HCT116 (cell line): Measurements from ENCODE around the gene SH3BP4. TPM values are rescaled to one million over a fixed set of nuclear protein-coding genes. Genes with fewer than 3 reads are reported as not detected.

ENCODE experiments used
- ATAC-seq: fragments of 200-7000 bp; cut with Tn5 transposase; 2 replicates; pipeline ENCODE4 v1.9.1; 2020; ENCODE audit warnings: mild to moderate bottlenecking, moderate library complexity
- BruUV-seq: library from RNA; stranded (reverse); fragments of 400-500 nt; replicated peaks from 2 replicates; lab custom pipeline; 2021; lab: Mats Ljungman, UMichigan
- CTCF ChIA-PET: fragments of 300-600 bp; sonication (Branson Sonifier 250); formaldehyde crosslinking; loops from one replicate; lab custom pipeline; 2021; ENCODE audit warnings: antibody characterized with exemption; lab: Charles Lee
- POLR2A ChIA-PET: fragments of 300-600, 350-600 bp; sonication (Branson Sonifier 250); formaldehyde crosslinking; loops from one replicate; lab custom pipeline; 2021; ENCODE audit warnings: antibody characterized with exemption; lab: Charles Lee
- RAD21 ChIA-PET, 2 experiments: fragments of 300-600 bp; sonication (Branson Sonifier 250); formaldehyde crosslinking; loops; one replicate each; lab custom pipeline; 2023; ENCODE audit warnings: low total read pairs in 2 of 2; ENCODE audit not compliant: uncharacterized antibody in 2 of 2, unreplicated experiment in 2 of 2, low non-redundant PET in 1 of 2; lab: Charles Lee
- DNase-seq: peaks from one replicate; pipeline ENCODE4 v3.0.0-alpha.2; 2010; ENCODE audit warnings: low read depth, low spot score
- H2AFZ ChIP-seq: fragments of 200-600 bp; shearing (Covaris generic), sonication (generic); 2 replicates; pipeline ENCODE4 v1.6.1; 2017; ENCODE audit warnings: low read depth, mixed run types, mixed read lengths, antibody characterized with exemption, low read length; ENCODE audit not compliant: poor library complexity, severe bottlenecking
- H3K27ac ChIP-seq: 2 replicates; pipeline ENCODE4 v1.5.1; 2012; ENCODE audit warnings: low read depth, low read length
- H3K27me3 ChIP-seq: fragments of 200-600 bp; sonication (generic); 2 replicates; pipeline ENCODE4 v1.6.1; 2016; ENCODE audit warnings: mixed run types, low read length, mixed read lengths; ENCODE audit not compliant: insufficient read depth
- H3K36me3 ChIP-seq, 2 experiments: fragments of 200-500 bp in 1 of 2; fragments of 200-600 bp in 1 of 2; sonication (Bioruptor generic) in 1 of 2; sonication (generic) in 1 of 2; 2 replicates each; pipeline versions ENCODE4 v1.5.1 to v1.6.1; 2014 to 2016; ENCODE audit warnings: low read length in 2 of 2, inconsistent platforms in 1 of 2, mixed read lengths in 1 of 2, mixed run types in 1 of 2; ENCODE audit not compliant: insufficient read depth in 2 of 2, control insufficient read depth in 1 of 2
- H3K4me1 ChIP-seq, 2 experiments: fragments of 200-600 bp in 1 of 2; sonication (generic) in 1 of 2; 2 replicates each; pipeline versions ENCODE4 v1.5.1 to v1.6.1; 2012 to 2017; ENCODE audit warnings: low read length in 2 of 2, inconsistent platforms in 1 of 2, mild to moderate bottlenecking in 1 of 2, mixed read lengths in 1 of 2, mixed run types in 1 of 2, moderate library complexity in 1 of 2; ENCODE audit not compliant: insufficient read depth in 2 of 2, control insufficient read depth in 1 of 2
- H3K4me2 ChIP-seq: fragments of 200-600 bp; sonication (generic); 2 replicates; pipeline ENCODE4 v1.6.1; 2017; ENCODE audit warnings: mixed run types, low read length, mixed read lengths
- H3K4me3 ChIP-seq, 2 experiments: fragments of 200-600 bp in 1 of 2; sonication (generic) in 1 of 2; replicated peaks in 1 of 2; 2 replicates each; pipeline ENCODE4 v1.5.1; 2011 to 2016; ENCODE audit warnings: low read length in 2 of 2, control low read depth in 1 of 2, low read depth in 1 of 2, mild to moderate bottlenecking in 1 of 2, mixed read lengths in 1 of 2, mixed run types in 1 of 2
- H3K79me2 ChIP-seq: fragments of 200-600 bp; sonication (generic); 2 replicates; pipeline ENCODE4 v1.6.1; 2017; ENCODE audit warnings: mild to moderate bottlenecking, mixed run types, low read length, moderate library complexity, mixed read lengths; ENCODE audit not compliant: insufficient read depth
- H3K9ac ChIP-seq: fragments of 200-600 bp; sonication (generic); 2 replicates; pipeline ENCODE4 v1.6.1; 2016; ENCODE audit warnings: low read length, mixed read lengths
- H3K9me2 ChIP-seq: fragments of 200-600 bp; sonication (generic), shearing (Covaris generic); 2 replicates; pipeline ENCODE4 v1.6.1; 2017; ENCODE audit warnings: mixed run types, mild to moderate bottlenecking, moderate library complexity; ENCODE audit not compliant: insufficient read depth
- H3K9me3 ChIP-seq, 2 experiments: fragments of 200-500 bp in 1 of 2; fragments of 200-600 bp in 1 of 2; sonication (Bioruptor generic) in 1 of 2; sonication (generic) in 1 of 2; 2 replicates each; pipeline ENCODE4 v1.6.1; 2014 to 2017; ENCODE audit warnings: low read length in 2 of 2, mixed read lengths in 2 of 2, inconsistent platforms in 1 of 2, low read depth in 1 of 2, mild to moderate bottlenecking in 1 of 2, mixed run types in 1 of 2, moderate library complexity in 1 of 2; ENCODE audit not compliant: control insufficient read depth in 1 of 2, insufficient read depth in 1 of 2
- H4K20me1 ChIP-seq: fragments of 200-600 bp; sonication (generic), shearing (Covaris generic); 2 replicates; pipeline ENCODE4 v1.6.1; 2017; ENCODE audit warnings: mixed run types, mild to moderate bottlenecking, moderate library complexity; ENCODE audit not compliant: insufficient read depth
- CBX3 ChIP-seq: IDR thresholded peaks from 2 replicates; pipeline ENCODE4 v1.6.1; 2012; ENCODE audit warnings: low read depth
- CEBPB ChIP-seq: IDR thresholded peaks from 2 replicates; pipeline ENCODE4 v1.6.1; 2012; ENCODE audit warnings: low read depth
- EGR1 ChIP-seq: IDR thresholded peaks from 2 replicates; pipeline ENCODE4 v1.6.1; 2012; ENCODE audit warnings: low read depth
- ELF1 ChIP-seq: IDR thresholded peaks from 2 replicates; pipeline ENCODE4 v1.6.1; 2012; ENCODE audit warnings: low read depth, borderline replicate concordance
- EZH2 ChIP-seq: fragments of 200-600 bp; sonication (generic); IDR thresholded peaks from 2 replicates; pipeline ENCODE4 v1.6.1; 2017; ENCODE audit warnings: antibody characterized with exemption, mixed run types
- EZH2phosphoT487 ChIP-seq: fragments of 200-600 bp; IDR thresholded peaks from 2 replicates; pipeline ENCODE4 v1.6.1; 2018; ENCODE audit warnings: antibody characterized with exemption, borderline replicate concordance
- FOSL1 ChIP-seq: IDR thresholded peaks from 2 replicates; pipeline ENCODE4 v1.6.1; 2012; ENCODE audit warnings: low read depth
- JUND ChIP-seq: IDR thresholded peaks from 2 replicates; pipeline ENCODE4 v1.6.1; 2012
- POLR2A ChIP-seq: IDR thresholded peaks from 2 replicates; pipeline ENCODE4 v1.7.0; 2011; ENCODE audit warnings: borderline replicate concordance; ENCODE audit not compliant: insufficient read depth, insufficient read length; ENCODE audit errors: extremely low read depth
- POLR2AphosphoS5 ChIP-seq: IDR thresholded peaks from 2 replicates; pipeline ENCODE4 v1.6.1; 2011; ENCODE audit warnings: mild to moderate bottlenecking, low read depth, low read length, moderate library complexity
- RAD21 ChIP-seq: IDR thresholded peaks from 2 replicates; pipeline ENCODE4 v1.6.1; 2012; ENCODE audit warnings: low read depth, mild to moderate bottlenecking
- SIN3A ChIP-seq: IDR thresholded peaks from 2 replicates; pipeline ENCODE4 v1.6.1; 2012; ENCODE audit warnings: low read depth
- SRF ChIP-seq: IDR thresholded peaks from 2 replicates; pipeline ENCODE4 v1.6.1; 2012; ENCODE audit warnings: low read depth
- YY1 ChIP-seq: IDR thresholded peaks from 2 replicates; pipeline ENCODE4 v1.6.1; 2011; ENCODE audit warnings: low read length, low read depth, moderate library complexity, mild to moderate bottlenecking; ENCODE audit not compliant: insufficient replicate concordance; ENCODE audit errors: extremely low read depth
- ZFX ChIP-seq: fragments of 450-650 bp; IDR thresholded peaks from 2 replicates; pipeline ENCODE4 v1.6.1; 2017
- intact Hi-C: fragments of 100-400 bp; cut with micrococcal nuclease; formaldehyde crosslinking; loops from 2 replicates; pipeline ENCODE4 v1.10.0; 2022
- total RNA-seq: library from RNA; stranded (reverse); gene quantifications from one replicate; pipeline ENCODE4 v1.2.1, GENCODE V29; 2021; ENCODE audit not compliant: unreplicated experiment
- TF ChIP-seq, protein P1 (sequence below): IDR thresholded peaks from 2 replicates; pipeline ENCODE4 v1.6.1; 2012; ENCODE audit warnings: low read depth
- TF ChIP-seq, protein P2 (sequence below): IDR thresholded peaks from 2 replicates; pipeline ENCODE4 v1.6.1; 2012
- TF ChIP-seq, protein P3 (sequence below), 3 experiments: fragments of 200-600 bp in 1 of 3; sonication (generic) in 1 of 3; IDR thresholded peaks in 2 of 3; conservative IDR thresholded peaks in 1 of 3; 2 replicates each; pipeline ENCODE4 v1.5.1; 2012 to 2017; ENCODE audit warnings: low read depth in 2 of 3, low read length in 2 of 3, antibody characterized with exemption in 1 of 3, borderline replicate concordance in 1 of 3, control low read depth in 1 of 3, mild to moderate bottlenecking in 1 of 3, mixed read lengths in 1 of 3, mixed run types in 1 of 3, moderate library complexity in 1 of 3; ENCODE audit not compliant: insufficient read depth in 1 of 3
- TF ChIP-seq, protein P4 (sequence below): IDR thresholded peaks from 2 replicates; pipeline ENCODE4 v1.6.1; 2012
- TF ChIP-seq, protein P5 (sequence below): IDR thresholded peaks from 2 replicates; pipeline ENCODE4 v1.6.1; 2011; ENCODE audit warnings: mild to moderate bottlenecking, low read length, moderate library complexity; ENCODE audit not compliant: insufficient replicate concordance; ENCODE audit errors: extremely low read depth

SH3BP4 gene
- total RNA-seq, 1 experiment from 2014 or later, result 32.9 TPM

DNA sequence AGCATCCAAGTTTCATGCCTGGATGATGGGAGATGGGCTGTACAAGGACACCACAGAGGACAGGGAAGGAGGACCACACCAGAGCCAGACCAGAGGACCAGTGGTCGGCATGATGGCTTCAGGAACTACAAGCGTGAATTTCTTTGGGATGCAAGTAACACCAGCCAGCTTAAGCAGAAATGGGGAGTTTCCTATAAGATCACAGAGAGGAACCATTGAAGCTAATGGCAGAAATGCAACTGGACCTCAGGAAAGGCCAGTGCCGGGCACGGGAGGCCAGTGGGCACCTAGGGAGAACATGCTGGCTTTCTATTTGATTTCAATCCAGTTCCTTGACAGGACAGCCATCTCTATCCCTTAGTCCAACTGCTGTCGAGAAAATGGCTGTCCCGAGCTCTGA lies 145.4 kb downstream of the SH3BP4 start:
- no peak overlapping the region for H3K4me2 ChIP-seq
- no peak overlapping the region for H2AFZ ChIP-seq
- BruUV-seq, result no TSS peak
- CTCF ChIA-PET, result no interaction called here
- no peaks in the 10 kb centered on the region for H4K20me1 ChIP-seq
- POLR2A ChIA-PET, result no interaction called here
- RAD21 ChIA-PET, result no interaction called here
- H3K36me3 ChIP-seq, result no peaks in the 10 kb centered on the region
- DNase-seq (no peak), ATAC-seq (no peak)
- no peak overlapping the region for H3K4me3 ChIP-seq
- H3K9ac ChIP-seq, result no peak overlapping the region
- no peaks in the 10 kb centered on the region for H3K9me3 ChIP-seq
- H3K9me2 ChIP-seq, result no peaks in the 10 kb centered on the region
- no peaks in the 10 kb centered on the region for H3K79me2 ChIP-seq
- intact Hi-C loops, result no loop called here
- H3K27ac ChIP-seq, result no peak overlapping the region
- H3K4me1 ChIP-seq, result no peaks in the 10 kb centered on the region
- no peak for TF ChIP-seq POLR2AphosphoS5
- TF ChIP-seq JUND, result no peak
- TF ChIP-seq FOSL1, result no peak
- TF ChIP-seq, protein P1, sequence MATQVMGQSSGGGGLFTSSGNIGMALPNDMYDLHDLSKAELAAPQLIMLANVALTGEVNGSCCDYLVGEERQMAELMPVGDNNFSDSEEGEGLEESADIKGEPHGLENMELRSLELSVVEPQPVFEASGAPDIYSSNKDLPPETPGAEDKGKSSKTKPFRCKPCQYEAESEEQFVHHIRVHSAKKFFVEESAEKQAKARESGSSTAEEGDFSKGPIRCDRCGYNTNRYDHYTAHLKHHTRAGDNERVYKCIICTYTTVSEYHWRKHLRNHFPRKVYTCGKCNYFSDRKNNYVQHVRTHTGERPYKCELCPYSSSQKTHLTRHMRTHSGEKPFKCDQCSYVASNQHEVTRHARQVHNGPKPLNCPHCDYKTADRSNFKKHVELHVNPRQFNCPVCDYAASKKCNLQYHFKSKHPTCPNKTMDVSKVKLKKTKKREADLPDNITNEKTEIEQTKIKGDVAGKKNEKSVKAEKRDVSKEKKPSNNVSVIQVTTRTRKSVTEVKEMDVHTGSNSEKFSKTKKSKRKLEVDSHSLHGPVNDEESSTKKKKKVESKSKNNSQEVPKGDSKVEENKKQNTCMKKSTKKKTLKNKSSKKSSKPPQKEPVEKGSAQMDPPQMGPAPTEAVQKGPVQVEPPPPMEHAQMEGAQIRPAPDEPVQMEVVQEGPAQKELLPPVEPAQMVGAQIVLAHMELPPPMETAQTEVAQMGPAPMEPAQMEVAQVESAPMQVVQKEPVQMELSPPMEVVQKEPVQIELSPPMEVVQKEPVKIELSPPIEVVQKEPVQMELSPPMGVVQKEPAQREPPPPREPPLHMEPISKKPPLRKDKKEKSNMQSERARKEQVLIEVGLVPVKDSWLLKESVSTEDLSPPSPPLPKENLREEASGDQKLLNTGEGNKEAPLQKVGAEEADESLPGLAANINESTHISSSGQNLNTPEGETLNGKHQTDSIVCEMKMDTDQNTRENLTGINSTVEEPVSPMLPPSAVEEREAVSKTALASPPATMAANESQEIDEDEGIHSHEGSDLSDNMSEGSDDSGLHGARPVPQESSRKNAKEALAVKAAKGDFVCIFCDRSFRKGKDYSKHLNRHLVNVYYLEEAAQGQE, result no peak
- TF ChIP-seq CEBPB, result no peak
- TF ChIP-seq, protein P2, sequence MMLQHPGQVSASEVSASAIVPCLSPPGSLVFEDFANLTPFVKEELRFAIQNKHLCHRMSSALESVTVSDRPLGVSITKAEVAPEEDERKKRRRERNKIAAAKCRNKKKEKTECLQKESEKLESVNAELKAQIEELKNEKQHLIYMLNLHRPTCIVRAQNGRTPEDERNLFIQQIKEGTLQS, result no peak
- no peak for TF ChIP-seq SIN3A
- no peak for TF ChIP-seq RAD21
- TF ChIP-seq, protein P3, sequence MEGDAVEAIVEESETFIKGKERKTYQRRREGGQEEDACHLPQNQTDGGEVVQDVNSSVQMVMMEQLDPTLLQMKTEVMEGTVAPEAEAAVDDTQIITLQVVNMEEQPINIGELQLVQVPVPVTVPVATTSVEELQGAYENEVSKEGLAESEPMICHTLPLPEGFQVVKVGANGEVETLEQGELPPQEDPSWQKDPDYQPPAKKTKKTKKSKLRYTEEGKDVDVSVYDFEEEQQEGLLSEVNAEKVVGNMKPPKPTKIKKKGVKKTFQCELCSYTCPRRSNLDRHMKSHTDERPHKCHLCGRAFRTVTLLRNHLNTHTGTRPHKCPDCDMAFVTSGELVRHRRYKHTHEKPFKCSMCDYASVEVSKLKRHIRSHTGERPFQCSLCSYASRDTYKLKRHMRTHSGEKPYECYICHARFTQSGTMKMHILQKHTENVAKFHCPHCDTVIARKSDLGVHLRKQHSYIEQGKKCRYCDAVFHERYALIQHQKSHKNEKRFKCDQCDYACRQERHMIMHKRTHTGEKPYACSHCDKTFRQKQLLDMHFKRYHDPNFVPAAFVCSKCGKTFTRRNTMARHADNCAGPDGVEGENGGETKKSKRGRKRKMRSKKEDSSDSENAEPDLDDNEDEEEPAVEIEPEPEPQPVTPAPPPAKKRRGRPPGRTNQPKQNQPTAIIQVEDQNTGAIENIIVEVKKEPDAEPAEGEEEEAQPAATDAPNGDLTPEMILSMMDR (IDR thresholded peaks at IDR 0.05 in 2 of 3, conservative IDR thresholded peaks at IDR 0.05 in 1 of 3; ENCODE audit: borderline replicate concordance in 1 of 3, insufficient read depth in 1 of 3, low read depth in 2 of 3, low read length in 2 of 3), result no peak
- TF ChIP-seq POLR2A, result no peak
- TF ChIP-seq SRF, result no peak
- TF ChIP-seq YY1, result no peak
- TF ChIP-seq EZH2, result no peak
- TF ChIP-seq ELF1, result no peak
- TF ChIP-seq, protein P4, sequence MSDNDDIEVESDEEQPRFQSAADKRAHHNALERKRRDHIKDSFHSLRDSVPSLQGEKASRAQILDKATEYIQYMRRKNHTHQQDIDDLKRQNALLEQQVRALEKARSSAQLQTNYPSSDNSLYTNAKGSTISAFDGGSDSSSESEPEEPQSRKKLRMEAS, result no peak
- no peak for TF ChIP-seq EZH2phosphoT487
- TF ChIP-seq, protein P5, sequence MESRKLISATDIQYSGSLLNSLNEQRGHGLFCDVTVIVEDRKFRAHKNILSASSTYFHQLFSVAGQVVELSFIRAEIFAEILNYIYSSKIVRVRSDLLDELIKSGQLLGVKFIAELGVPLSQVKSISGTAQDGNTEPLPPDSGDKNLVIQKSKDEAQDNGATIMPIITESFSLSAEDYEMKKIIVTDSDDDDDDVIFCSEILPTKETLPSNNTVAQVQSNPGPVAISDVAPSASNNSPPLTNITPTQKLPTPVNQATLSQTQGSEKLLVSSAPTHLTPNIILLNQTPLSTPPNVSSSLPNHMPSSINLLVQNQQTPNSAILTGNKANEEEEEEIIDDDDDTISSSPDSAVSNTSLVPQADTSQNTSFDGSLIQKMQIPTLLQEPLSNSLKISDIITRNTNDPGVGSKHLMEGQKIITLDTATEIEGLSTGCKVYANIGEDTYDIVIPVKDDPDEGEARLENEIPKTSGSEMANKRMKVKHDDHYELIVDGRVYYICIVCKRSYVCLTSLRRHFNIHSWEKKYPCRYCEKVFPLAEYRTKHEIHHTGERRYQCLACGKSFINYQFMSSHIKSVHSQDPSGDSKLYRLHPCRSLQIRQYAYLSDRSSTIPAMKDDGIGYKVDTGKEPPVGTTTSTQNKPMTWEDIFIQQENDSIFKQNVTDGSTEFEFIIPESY, result no peak
- TF ChIP-seq EGR1, result no peak
- TF ChIP-seq CBX3, result no peak
- TF ChIP-seq ZFX, result no peak
- TF ChIP-seq, all 23 proteins: peak for 0
- H3K27me3 ChIP-seq, result no peaks in the 10 kb centered on the region
